HG03280 (cell line): ENCODE measurements around the gene PLD4.
"Not testable (repeated sequence)": the region's sequence is repeated elsewhere in the genome, so short reads cannot be mapped to it uniquely, and the experiment has no call there.

Experiments used
- ATAC-seq: cut with Tn5 transposase; IDR thresholded peaks from one replicate; pipeline ENCODE4 v1.9.1; 2021; ENCODE audit warnings: mild to moderate bottlenecking, moderate library complexity; ENCODE audit not compliant: unreplicated experiment

PLD4 gene

DNA sequence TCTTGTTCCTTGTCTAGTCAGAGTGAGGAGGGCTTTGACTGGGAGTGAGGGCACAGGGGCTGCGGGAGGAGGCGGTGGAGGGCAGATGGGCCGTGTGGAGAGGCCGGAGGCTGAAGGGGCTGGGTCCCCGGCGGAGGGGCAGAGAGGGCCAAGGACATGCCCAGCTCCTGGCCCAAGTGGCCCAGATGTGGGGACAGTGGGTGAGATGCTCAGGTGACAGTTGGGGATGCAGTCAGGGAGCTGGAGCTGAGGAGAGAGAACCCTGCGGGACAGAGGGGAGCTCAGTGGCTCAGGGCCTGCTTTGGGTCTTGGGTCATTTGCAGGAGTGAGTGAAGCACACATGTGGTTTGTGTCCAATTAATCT lies 26.5 kb upstream of the PLD4 start:
- ATAC-seq, result no peak

DNA sequence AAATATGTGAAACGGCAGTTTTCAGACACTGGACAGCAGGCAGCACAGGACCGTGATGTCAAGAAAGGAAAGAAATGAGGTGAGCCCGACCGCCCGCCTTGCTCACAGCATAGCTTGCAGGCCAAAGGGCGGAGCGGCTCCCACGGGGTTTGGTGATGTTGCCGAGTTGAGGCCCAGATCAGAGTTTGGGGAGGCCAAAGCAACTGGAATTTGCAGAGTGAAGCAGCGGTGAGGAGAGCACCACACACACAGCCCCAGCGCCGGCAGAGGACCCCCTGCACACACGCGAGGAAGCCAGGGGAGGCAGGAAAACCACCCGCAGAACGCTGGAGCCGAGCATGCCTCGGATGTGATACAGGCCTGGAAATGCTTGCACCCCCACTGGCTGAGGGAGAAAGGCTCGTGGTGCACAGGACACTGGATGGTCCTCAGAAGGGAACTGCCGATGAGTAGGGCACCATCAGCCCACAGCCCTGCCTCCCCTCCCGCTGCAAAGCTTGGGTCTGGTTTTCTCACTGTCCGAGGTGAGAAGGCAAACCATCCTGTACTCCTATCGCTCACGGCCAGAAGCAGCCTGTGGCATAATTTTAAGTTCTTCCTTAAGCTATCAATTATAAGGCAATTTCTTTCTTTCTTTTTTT lies 25.7 kb upstream of the PLD4 start:
- ATAC-seq, result no peak

DNA sequence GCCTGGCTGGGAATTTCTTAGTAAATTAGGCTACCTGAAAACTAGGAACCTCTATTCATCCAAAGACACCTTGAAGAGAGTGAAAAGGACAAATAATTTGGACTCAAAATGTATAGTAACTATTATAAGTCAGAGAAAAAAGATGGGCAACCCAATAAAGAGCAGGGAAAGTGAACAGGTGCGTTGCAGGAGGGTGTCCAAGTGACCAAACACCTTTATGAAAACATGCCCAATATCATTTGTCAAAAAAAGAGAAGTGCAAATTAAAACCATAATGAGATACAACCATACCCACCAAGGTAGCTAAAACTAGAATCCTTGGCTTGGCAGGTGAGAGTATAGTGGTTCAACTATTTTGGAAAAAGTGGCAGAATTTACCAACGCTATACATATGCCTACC lies 24.9 kb upstream of the PLD4 start:
- ATAC-seq, result no peak

DNA sequence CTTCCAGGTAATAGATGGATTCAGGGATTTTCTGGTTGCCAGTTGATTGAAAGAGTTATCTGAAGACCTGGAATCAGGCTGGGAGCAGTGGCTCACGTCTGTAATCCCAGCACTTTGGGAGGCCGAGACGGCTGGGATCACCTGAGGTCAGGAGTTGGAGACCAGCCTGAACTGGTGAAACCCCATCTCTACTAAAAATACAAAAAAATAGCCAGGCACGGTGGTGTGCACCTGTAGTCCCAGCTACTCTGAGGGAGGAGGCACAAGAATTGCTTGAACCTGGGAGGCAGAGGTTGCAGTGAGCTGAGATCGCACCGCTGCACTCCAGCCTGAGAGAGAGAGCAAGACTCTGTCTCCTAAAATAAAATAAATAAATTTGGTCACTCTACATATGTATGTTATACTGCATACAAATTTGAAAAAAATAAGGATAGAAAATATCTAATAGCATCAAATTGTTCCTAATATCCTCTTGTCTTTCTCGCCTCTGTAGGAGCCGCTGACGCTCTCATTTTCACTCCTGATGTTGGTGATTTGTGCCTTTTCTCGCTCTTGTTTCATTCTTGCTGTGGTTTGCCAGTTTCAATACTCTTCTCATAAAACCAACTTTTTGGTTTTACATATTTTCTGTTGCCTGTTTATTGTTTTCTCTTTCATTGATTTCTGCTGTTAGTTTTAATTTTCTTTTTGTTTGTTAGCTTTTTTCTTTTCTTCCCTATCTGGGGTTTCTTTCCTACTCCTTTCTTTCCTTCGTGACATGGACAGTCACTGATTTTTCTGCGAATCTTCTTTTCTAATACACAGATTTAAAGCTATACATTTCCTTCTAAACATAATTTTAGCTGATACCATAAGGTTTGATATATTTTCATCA lies 23.8 kb upstream of the PLD4 start:
- ATAC-seq, result no peak

DNA sequence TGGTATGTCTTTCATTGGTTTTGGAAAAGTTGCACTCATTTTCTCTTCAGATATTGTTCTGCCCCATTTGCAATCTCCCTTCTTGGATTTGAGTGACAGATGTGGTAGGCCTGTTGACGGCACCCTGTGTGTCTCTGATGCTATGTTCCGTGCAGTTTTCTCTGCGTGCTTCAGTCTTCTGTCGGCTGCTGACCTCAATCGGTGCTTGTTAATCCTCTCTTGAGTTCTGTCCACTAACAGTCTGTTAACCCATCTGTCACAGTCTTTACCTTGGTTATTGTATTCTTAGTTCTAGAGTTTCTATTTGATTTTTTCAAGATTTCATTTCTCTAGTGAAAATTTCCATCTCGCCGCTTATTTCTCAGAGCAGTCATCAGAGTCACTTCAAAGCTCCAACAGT lies 20.7 kb upstream of the PLD4 start:
- ATAC-seq, result no peak

DNA sequence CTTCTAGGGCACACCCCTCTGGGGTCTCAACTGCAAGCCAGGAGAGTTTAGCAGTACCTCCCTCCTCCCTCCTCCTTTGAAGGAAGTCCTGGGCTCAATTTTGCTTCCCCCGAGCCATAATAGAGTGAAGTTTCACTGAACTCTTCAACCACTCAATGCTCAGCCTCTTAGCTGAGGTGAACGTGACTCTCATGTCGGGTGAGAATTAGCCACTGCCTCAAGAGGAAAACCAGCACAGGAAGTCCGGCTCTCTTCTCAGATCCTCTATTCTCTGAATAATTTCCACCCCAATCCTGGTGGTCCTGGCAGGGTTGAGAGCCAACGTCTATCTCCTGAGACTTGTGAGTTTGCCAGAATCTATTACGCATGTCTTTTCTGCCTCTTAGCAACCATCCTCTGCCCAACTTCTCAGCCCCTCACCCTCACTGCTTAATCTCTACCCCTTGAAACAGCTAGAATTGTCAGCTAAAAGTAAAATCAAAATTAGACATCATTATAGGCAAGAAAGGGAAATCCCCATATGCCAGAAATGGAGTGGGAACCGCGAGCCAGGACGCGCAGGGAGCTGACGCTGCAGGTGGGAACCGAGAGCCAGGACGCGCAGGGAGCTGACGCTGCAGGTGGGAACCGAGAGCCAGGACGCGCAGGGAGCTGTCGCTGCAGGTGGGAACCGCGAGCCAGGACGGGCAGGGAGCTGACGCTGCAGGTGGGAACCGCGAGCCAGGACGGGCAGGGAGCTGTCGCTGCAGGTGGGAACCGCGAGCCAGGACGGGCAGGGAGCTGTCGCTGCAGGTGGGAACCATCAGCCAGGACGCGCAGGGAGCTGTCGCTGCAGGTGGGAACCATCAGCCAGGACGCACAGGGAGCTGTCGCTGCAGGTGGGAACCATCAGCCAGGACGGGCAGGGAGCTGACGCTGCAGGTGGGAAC lies 19.8 kb upstream of the PLD4 start:
- ATAC-seq, result not testable (repeated sequence)

DNA sequence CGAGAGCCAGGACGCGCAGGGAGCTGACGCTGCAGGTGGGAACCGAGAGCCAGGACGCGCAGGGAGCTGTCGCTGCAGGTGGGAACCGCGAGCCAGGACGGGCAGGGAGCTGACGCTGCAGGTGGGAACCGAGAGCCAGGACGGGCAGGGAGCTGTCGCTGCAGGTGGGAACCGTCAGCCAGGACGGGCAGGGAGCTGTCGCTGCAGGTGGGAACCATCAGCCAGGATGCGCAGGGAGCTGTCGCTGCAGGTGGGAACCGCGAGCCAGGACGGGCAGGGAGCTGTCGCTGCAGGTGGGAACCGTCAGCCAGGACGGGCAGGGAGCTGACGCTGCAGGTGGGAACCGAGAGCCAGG lies 19.1 kb upstream of the PLD4 start:
- ATAC-seq, result not testable (repeated sequence)

DNA sequence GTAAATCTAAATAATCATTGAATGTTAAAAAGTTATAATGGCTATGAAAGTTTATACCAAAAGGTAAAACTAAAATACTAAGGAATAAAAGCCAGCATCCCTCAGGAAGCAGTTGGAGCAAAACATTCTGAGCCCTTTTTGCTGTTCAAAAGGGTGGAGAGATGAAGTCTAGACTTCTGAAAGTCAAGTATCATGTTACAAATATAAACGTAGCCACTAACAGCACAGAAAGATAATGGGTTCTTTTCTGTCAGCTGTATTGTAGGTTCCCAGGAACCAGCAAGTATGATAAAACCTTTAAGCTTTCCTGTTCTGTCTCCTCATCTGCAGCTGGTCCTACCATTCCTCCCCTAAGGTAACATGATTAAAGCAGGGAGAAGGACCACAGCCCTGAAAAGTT lies 16.4 kb upstream of the PLD4 start:
- no peak for ATAC-seq

DNA sequence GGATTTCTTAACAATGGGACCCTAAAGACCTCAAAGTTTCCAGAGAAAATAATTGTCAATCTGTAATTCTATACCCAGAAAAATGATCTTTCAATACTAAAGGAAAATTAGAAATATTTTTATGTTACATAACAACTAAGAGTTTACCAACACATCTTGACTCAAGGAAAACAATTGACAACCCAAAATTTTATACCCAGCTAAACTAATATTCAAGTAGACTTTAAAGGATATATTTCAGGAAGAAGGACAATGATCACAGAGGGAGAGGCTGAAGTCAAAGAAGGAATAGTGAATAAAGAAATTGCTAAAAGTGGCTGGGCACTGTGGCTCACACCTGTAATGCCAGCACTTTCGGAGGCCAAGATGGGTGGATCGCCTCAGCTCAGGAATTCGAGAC lies 12.6 kb upstream of the PLD4 start:
- no peak for ATAC-seq

DNA sequence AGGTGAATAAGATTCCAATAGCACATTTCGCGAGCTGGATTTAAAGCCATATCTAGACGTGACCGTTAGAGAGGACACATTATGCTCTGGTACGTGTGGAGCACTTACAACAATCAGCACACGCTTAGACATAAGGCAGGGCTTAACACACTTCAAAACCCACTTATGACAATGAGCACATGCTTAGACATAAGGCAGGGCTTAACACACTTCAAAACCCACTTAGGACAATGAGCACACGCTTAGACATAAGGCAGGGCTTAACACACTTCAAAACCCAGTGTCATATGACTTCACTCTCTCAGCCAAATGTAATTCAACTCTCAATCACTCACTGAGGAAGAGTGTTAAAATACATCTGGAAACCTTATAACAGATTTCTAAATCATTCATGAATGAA lies 11.2 kb upstream of the PLD4 start:
- no peak for ATAC-seq

DNA sequence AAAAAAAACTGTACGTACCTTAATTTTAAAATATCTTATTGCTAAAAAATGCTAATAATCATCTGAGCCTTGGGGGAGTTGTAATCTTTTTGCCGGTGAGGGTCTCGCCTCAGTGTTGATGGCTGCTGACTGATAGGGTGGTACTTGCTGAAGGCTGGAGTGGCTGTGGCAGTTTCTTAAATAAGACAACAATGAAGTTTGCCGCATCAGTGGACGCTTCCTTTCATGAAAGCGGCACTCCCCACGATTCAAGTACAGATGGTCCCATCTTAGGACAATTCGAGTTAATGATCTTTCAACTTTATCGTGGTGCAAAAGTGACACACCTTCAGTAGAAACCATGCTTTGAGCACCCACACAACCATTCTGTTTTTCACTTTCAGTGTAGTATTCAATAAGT lies 7.6 kb upstream of the PLD4 start:
- ATAC-seq, result no peak

DNA sequence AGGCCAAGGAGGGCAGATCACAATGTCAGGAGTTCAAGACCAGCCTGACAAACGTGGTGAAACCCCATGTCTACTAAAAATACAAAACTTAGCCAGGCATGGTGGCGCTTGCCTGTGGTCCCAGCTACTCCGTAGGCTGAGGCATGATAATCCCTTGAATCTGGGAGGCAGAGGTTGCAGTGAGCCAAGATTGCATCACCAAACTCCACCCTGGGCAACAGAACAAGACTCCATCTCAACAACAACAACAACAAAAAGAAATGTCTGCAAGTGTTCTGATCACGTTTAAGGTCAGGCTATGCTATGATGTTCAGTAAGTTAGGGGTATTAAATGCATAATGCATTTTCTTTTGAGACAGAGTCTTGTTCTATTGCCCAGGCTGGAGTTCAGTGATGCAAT lies 6.7 kb upstream of the PLD4 start:
- ATAC-seq, result no peak

DNA sequence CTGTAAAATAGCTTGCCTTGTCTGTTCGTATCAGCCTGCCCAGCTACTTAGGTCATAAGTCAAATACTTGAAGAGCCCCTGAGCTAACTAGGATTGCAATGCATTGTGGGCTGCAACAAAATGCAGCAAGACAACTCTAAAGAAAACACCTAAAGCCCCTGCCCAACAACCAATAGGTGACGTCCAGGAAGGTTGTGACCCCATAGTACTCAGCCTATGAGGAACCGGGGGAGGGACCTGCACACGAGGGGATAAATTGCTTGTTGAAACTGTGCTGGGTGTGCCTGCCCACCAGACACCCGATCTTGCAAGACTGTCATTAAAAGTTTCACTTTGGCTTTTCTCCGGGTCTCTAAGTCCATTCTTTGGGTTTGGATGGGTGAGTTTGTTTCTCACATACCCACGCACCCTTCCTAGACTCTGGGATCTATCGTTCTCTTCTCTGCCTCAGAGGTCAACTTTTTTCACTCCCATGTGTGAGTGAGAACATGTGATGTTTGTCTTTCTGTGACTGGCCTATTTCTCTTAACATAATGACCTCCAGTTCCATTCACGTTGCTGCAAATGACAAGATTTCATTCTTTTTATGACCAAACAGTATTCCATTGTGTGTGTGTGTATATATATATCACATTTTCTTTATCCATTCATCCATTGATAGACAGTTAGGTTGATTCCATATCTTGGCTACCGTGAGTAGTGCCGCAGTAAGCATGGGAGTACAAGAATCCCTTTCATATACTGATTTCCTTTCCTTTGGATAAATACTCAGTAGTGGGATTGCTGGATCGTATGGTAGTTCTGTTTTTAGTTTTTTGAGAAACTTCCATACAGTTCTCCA lies 5.3 kb upstream of the PLD4 start:
- not testable (repeated sequence) for ATAC-seq

DNA sequence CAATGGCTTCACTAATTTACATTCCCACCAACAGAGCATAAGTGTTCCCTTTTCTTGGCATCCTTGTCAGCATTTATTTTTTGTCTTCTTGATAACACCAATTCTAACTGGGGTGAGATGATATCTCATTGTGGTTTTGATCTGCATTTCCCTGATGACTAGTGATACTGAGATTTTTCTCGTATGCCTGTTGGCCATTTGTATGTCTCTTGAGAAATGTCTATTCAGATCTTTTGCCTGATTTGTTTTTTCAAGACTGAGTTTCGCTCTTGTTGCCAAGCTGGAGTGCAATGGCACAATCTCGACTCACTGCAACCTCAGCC lies 4.7 kb upstream of the PLD4 start:
- ATAC-seq, result no peak

DNA sequence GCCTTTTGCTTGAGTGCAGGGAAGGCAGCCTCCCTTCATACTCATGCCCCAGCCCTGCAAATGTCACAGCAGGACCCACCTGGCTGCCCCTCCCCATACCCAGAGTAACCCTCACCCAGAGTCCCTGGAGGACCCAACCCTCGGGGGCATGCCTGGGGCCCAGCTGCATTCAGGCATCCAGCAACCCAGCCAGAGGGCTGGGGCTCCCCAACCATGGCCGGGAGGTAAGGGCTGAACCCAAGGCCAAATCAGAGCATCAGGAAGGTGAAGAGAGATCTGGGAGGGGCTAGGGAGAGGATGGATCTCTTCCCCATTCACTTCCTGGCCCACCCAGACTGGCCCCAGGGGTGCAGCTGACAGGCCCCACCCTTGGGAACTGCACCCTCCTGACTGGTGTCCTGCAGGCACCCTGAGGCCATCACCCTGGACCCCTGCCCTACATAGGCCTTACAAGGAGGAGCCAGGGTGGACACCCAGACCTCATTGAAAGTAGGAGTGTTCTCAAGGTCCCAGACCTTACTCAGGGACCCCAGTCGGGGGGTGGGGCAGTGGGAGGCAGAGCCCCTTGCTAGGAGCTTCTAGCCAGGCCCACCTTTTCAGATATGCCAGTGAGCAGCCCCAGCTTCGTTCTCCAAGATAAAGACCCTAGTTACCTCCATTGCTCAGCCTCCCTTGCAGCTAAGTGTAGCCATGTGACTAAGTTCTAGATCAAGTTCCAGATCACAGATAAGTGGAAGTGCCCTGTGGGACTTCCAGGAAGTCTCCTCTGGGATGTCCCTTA lies 849 bp upstream of the PLD4 start:
- no peak for ATAC-seq

DNA sequence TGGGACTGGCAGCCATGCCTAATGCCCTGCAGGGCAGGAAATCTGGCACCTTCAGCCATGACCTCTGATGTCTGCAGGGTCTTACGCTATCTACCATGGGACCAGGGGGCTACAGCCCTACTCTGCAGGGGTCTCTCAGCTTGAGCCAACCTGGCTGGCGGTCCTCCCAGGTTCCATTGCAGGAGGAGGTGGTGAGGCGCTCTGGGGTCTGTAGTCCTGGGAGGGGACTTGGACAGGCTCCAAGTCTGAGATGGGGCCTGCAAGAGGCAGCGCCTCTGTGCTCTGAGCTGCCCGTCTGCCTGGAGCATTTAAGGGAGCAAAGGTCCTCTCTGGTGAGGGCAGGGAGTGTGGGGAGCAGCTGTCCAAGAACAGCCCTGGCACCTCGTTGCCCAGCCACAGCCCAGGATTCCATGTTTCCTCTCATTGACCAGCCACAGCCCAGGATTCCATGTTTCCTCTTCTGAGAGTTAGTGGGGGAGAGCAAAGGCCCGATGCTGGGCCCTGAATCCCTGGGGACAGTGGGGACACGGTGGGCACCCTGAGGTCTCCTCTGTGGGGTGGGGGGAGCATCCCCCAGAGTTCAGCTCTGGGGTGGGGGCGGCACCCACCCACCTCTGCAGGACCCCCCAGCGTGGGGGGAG lies 655 bp downstream of the PLD4 start:
- no peak for ATAC-seq

DNA sequence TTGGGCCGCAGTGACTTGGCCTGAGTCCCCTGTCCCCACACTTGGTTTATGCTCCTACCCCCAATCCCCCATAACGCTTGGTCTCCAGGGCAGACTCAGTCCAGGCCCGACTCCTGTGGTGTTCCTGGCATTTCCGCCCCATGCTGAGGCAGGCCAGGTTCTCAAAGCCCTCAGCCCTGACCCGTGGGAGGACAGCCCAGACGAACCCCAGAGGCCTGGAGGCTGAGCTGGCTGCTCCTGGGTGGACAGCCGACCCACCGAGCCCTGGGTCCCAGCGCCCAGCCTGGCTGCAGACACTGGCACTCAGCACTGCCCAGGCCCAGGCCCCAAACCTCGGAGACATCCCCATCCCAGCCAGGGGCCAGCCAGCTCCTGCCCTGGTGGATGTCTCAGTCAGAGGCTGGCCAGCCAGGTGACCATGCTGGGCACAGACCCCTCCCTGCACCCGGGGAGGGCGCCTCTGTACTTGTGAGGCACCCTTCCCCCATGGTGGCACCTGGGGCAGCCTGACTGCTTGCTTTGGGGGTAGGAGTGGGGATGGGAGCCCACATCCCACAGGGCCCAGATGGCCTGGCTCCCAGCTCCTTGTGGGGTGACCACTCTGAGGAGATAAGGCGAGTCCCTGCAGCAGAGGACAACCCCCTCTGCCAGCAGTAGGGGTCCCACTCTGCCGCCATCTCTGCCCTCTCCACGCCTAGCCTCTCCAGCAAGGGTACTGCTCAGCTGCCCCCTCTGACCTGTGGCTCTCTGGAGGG lies 1.4 kb downstream of the PLD4 start:
- no peak for ATAC-seq

DNA sequence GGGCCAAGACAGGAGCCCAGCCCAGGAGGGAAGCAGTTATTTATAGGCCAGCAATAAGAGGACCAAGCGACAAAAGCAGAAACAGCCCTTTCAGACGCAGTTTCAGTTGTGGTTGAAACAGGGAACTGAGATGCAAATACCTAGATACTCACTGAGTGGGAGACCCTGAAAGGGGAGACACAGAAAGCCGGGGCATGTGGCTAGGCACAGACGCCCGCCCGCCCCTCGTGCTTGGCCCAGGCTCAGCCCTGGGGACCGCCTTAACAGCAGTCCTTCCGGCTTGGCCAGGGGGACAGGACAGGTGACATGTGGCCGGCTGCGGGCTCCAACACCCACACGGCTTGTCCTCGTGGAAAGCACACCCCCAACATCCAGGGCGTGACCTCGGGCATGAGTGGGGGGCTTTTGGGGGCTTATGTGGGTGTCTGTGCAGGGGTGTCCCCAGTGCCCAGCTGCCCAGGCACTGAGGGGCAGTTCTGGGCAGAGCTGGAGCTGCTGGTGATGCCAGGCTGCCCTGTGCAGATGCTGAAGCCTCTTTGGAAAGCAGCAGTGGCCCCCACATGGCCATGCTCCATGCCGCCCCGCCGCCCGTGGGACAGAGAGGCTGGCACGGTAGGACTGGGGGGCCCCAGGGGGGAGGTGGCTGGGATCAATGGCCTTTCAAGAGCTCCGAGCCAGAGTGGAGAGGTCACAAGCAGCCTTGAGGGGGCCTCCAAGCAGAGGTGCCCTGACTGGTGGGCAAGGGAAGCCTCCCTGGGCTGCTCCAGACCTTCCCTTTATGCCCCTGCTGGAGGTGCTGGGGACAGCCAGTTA lies 2.1 kb downstream of the PLD4 start:
- ATAC-seq, result peak; percentile 83
